Keratinocyte (primary cell): ENCODE results near the gene FREM2. TPM values are rescaled to one million over a fixed set of nuclear protein-coding genes. Genes with fewer than 3 reads are reported as not detected.
A peak's percentile ranks its signal among the peaks of the same experiment; 100 is the strongest.

ENCODE experiments used
- DNase-seq: peaks from one replicate; pipeline ENCODE4 v3.0.0-alpha.2; 2011; ENCODE audit warnings: low read depth, missing footprints, low spot score
- FAIRE-seq: peaks from 2 replicates; lab custom pipeline; 2011; peaks lifted over from hg19 to GRCh38; lab: Jason Lieb, UNC
- H2AFZ ChIP-seq: 2 replicates; pipeline ENCODE4 v1.6.0; 2012; ENCODE audit warnings: low read length, control low read depth, inconsistent platforms; ENCODE audit not compliant: control insufficient read depth
- H3K27ac ChIP-seq: 2 replicates; pipeline ENCODE4 v1.5.1; 2011; ENCODE audit warnings: low read length; ENCODE audit not compliant: control insufficient read depth, insufficient read depth
- H3K27me3 ChIP-seq: 3 replicates; pipeline ENCODE4 v1.6.0; 2011; ENCODE audit warnings: low read length; ENCODE audit not compliant: control insufficient read depth, insufficient read depth; ENCODE audit errors: extremely low read depth
- H3K36me3 ChIP-seq, 2 experiments: 2 replicates in 1 of 2; 3 replicates in 1 of 2; pipeline ENCODE4 v1.5.1; 2011; ENCODE audit warnings: low read length in 2 of 2, mild to moderate bottlenecking in 1 of 2; ENCODE audit not compliant: control insufficient read depth in 2 of 2, insufficient read depth in 2 of 2; ENCODE audit errors: extremely low read depth in 1 of 2
- H3K4me1 ChIP-seq: 3 replicates; pipeline ENCODE4 v1.5.1; 2011; ENCODE audit warnings: low read length; ENCODE audit not compliant: control insufficient read depth, insufficient read depth; ENCODE audit errors: extremely low read depth
- H3K4me2 ChIP-seq: 3 replicates; pipeline ENCODE4 v1.6.0; 2011; ENCODE audit warnings: low read depth, low read length; ENCODE audit not compliant: control insufficient read depth, insufficient read depth; ENCODE audit errors: extremely low read depth
- H3K4me3 ChIP-seq, 3 experiments: fragments of 200-600 bp in 1 of 3; sonication (generic) in 1 of 3; 2 replicates in 2 of 3; 3 replicates in 1 of 3; pipeline ENCODE4 v1.5.1; 2011 to 2016; ENCODE audit warnings: low read length in 3 of 3, mild to moderate bottlenecking in 3 of 3, control low read depth in 2 of 3, inconsistent platforms in 1 of 3, low read depth in 1 of 3, mixed read lengths in 1 of 3, mixed run types in 1 of 3, moderate library complexity in 1 of 3; ENCODE audit not compliant: control insufficient read depth in 2 of 3, insufficient read depth in 2 of 3; ENCODE audit errors: extremely low read depth in 1 of 3
- H3K79me2 ChIP-seq: 2 replicates; pipeline ENCODE4 v1.6.0; 2012; ENCODE audit warnings: low read length; ENCODE audit not compliant: control insufficient read depth, insufficient read depth
- H3K9ac ChIP-seq: 3 replicates; pipeline ENCODE4 v1.6.0; 2011; ENCODE audit warnings: low read length; ENCODE audit not compliant: control insufficient read depth, insufficient read depth; ENCODE audit errors: extremely low read depth
- H3K9me1 ChIP-seq: 3 replicates; pipeline ENCODE4 v1.6.0; 2011; ENCODE audit warnings: low read length; ENCODE audit not compliant: control insufficient read depth, insufficient read depth; ENCODE audit errors: extremely low read depth
- H3K9me3 ChIP-seq: 2 replicates; pipeline ENCODE4 v1.5.1; 2012; ENCODE audit warnings: low read depth, low read length; ENCODE audit not compliant: control insufficient read depth
- H4K20me1 ChIP-seq: 3 replicates; pipeline ENCODE4 v1.6.0; 2011; ENCODE audit warnings: low read length; ENCODE audit not compliant: control insufficient read depth, insufficient read depth; ENCODE audit errors: extremely low read depth
- CTCF ChIP-seq, 3 experiments: IDR thresholded peaks in 1 of 3; conservative IDR thresholded peaks in 1 of 3; optimal IDR thresholded peaks in 1 of 3; 2 replicates in 2 of 3; 3 replicates in 1 of 3; pipeline versions ENCODE3 to v1.5.1; 2011; ENCODE audit warnings: low read length in 3 of 3, mild to moderate bottlenecking in 3 of 3, moderate library complexity in 2 of 3, control low read depth in 1 of 3, inconsistent platforms in 1 of 3; ENCODE audit not compliant: insufficient read depth in 2 of 3; ENCODE audit errors: extremely low read depth in 1 of 3
- EZH2 ChIP-seq: IDR thresholded peaks from one replicate; pipeline ENCODE4 v1.6.1; 2012; ENCODE audit warnings: inconsistent platforms, mild to moderate bottlenecking, low read length, moderate library complexity
- dilution Hi-C: fragments of 300-500 bp; cut with MboI; formaldehyde crosslinking; loops from one replicate; pipeline ENCODE4 v1.7.0; 2020; ENCODE audit warnings: low sequenced_read_pairs; ENCODE audit not compliant: extremely low pct_ligation_motif_present
- polyA plus RNA-seq, 5 experiments: library from polyadenylated mRNA; depleted of rRNA in 3 of 5; stranded (reverse) in 3 of 5; stranded (forward) in 1 of 5; unstranded in 1 of 5; fragments of >200 nt; gene quantifications; 1 replicate in 1 of 5; 2 replicates in 3 of 5; 3 replicates in 1 of 5; pipeline versions ENCODE4 v1.2.1 to v1.2.3, GENCODE V29; 2011 to 2012; ENCODE audit warnings: missing spikeins in 2 of 5, low read depth in 1 of 5, low replicate concordance in 1 of 5

The FREM2 gene
- polyA plus RNA-seq, 1 donor (not counting 4 experiments of a cell fraction or from before 2014, with no cell fraction given) = 0.01 TPM

- H3K9me3 ChIP-seq = no peaks in the 10 kb centered on the region
- DNase-seq (no peak), FAIRE-seq (no peak)
- dilution Hi-C loops = no loop called here
- peaks cover 7% of the 10 kb centered on the region for H3K27me3 ChIP-seq
- no peak overlapping the region for H3K4me3 ChIP-seq
- no peak overlapping the region for H3K27ac ChIP-seq
- H3K4me2 ChIP-seq = no peak overlapping the region
- H3K4me1 ChIP-seq = peaks cover 17% of the 10 kb centered on the region
- H2AFZ ChIP-seq = no peak overlapping the region
- no peaks in the 10 kb centered on the region for H3K9me1 ChIP-seq
- no peak overlapping the region for H3K9ac ChIP-seq
- TF ChIP-seq EZH2 (no peak), CTCF (optimal IDR thresholded peaks at IDR 0.05 in 1 of 3, IDR thresholded peaks at IDR 0.05 in 1 of 3, conservative IDR thresholded peaks at IDR 0.05 in 1 of 3; ENCODE audit: extremely low read depth in 1 of 3, insufficient read depth in 2 of 3, low read length in 3 of 3) (no peak)
- no peaks in the 10 kb centered on the region for H3K79me2 ChIP-seq
- H4K20me1 ChIP-seq = no peaks in the 10 kb centered on the region
- H3K36me3 ChIP-seq = no peaks in the 10 kb centered on the region
Measured at GRCh38 chr13:38755793-38756192, 68.9 kb downstream of the FREM2 start.

- Histone ChIP-seq H3K27me3 (peaks cover 7% of the 10 kb centered on the region), H4K20me1 (no peaks in the 10 kb centered on the region), H3K4me2 (no peak overlapping the region), H3K9ac (no peak overlapping the region), H2AFZ (peak overlapping the region; percentile 32), H3K4me1 (peaks cover 11% of the 10 kb centered on the region), H3K36me3 (no peaks in the 10 kb centered on the region), H3K4me3 (no peak overlapping the region), H3K79me2 (no peaks in the 10 kb centered on the region), H3K27ac (no peak overlapping the region), H3K9me1 (no peaks in the 10 kb centered on the region), H3K9me3 (no peaks in the 10 kb centered on the region)
- FAIRE-seq (no peak), DNase-seq (no peak)
- TF ChIP-seq CTCF (optimal IDR thresholded peaks at IDR 0.05 in 1 of 3, IDR thresholded peaks at IDR 0.05 in 1 of 3, conservative IDR thresholded peaks at IDR 0.05 in 1 of 3; ENCODE audit: extremely low read depth in 1 of 3, insufficient read depth in 2 of 3, low read length in 3 of 3) (no peak), EZH2 (no peak)
- dilution Hi-C loops = no loop called here
Measured at GRCh38 chr13:38758277-38758676, 71.4 kb downstream of the FREM2 start.
